Suprapubic skin (tissue), 4 donors: ENCODE measurements around the gene ACTR3C. TPM values are rescaled to one million over a fixed set of nuclear protein-coding genes. Genes with fewer than 3 reads are reported as not detected.

ENCODE experiments used
- DNase-seq, 2 donors: peaks; one replicate each; pipeline ENCODE4 v3.0.0-alpha.2; 2019; ENCODE audit warnings: low spot score in 2 of 2
- H3K27ac ChIP-seq: fragments of 200-600 bp; sonication (generic); one replicate; pipeline ENCODE4 v1.5.1; 2019
- H3K27me3 ChIP-seq: fragments of 200-600 bp; sonication (generic); one replicate; pipeline ENCODE4 v1.5.1; 2019
- H3K36me3 ChIP-seq: fragments of 200-600 bp; sonication (generic); one replicate; pipeline ENCODE4 v1.5.1; 2019
- H3K4me1 ChIP-seq: fragments of 200-600 bp; sonication (generic); one replicate; pipeline ENCODE4 v1.5.1; 2019
- H3K4me3 ChIP-seq: fragments of 200-600 bp; sonication (generic); one replicate; pipeline ENCODE4 v1.5.1; 2019; ENCODE audit warnings: mild to moderate bottlenecking
- H3K9me3 ChIP-seq: fragments of 200-600 bp; sonication (generic); one replicate; pipeline ENCODE4 v1.5.1; 2019
- CTCF ChIP-seq, 2 donors: fragments of 200-600 bp in 1 of 2; fragments of 450-650 bp in 1 of 2; sonication (generic) in 1 of 2; IDR thresholded peaks; one replicate each; pipeline ENCODE4 v1.5.1; 2016 to 2019; ENCODE audit warnings: antibody characterized with exemption in 2 of 2, mild to moderate bottlenecking in 1 of 2, moderate library complexity in 1 of 2
- EP300 ChIP-seq: sonication (generic); formaldehyde crosslinking; IDR thresholded peaks from one replicate; pipeline ENCODE4 v1.6.1; 2017; ENCODE audit warnings: antibody characterized with exemption
- POLR2A ChIP-seq, 2 donors: fragments of 450-650 bp; IDR thresholded peaks; one replicate each; pipeline ENCODE4 v1.6.1; 2017; ENCODE audit warnings: antibody characterized with exemption in 2 of 2, mild to moderate bottlenecking in 2 of 2, moderate library complexity in 2 of 2
- POLR2AphosphoS5 ChIP-seq, 3 donors: sonication (generic); formaldehyde crosslinking; IDR thresholded peaks; one replicate each; pipeline ENCODE4 v1.6.1; 2017; ENCODE audit warnings: antibody characterized with exemption in 3 of 3
- WGBS: methylation state at CpG from one replicate; pipeline ENCODE4 v1.1.5; 2018; 5-methylcytosine and 5-hydroxymethylcytosine counted together
- total RNA-seq, 4 donors: library from RNA; depleted of rRNA; stranded (reverse); fragments of >200 nt; gene quantifications; one replicate each; pipeline ENCODE4 v1.1.0, GENCODE V29; 2016

The ACTR3C gene
- total RNA-seq, 4 donors from 2014 or later: 10.4 to 16.5 (median 13.1) TPM

- Histone ChIP-seq H3K36me3 (peaks cover 1% of the 10 kb centered on the region), H3K4me3 (no peak overlapping the region), H3K4me1 (peaks cover 15% of the 10 kb centered on the region), H3K9me3 (no peaks in the 10 kb centered on the region), H3K27me3 (peaks cover 4% of the 10 kb centered on the region), H3K27ac (no peak overlapping the region)
- no peak for TF ChIP-seq EP300
- TF ChIP-seq POLR2A (IDR thresholded peaks at IDR 0.05): no peak
- no peak for TF ChIP-seq CTCF (IDR thresholded peaks at IDR 0.05)
- no peak for TF ChIP-seq POLR2AphosphoS5 (IDR thresholded peaks at IDR 0.05)
- no peak for DNase-seq
- WGBS: 30% methylated on average over 7 of the region's 7 CpGs
Measured at GRCh38 chr7:150335108-150335773, 11.9 kb upstream of the ACTR3C start.

- Histone ChIP-seq H3K27ac (no peak overlapping the region), H3K4me3 (no peak overlapping the region), H3K9me3 (no peaks in the 10 kb centered on the region), H3K27me3 (no peaks in the 10 kb centered on the region), H3K36me3 (peaks cover 13% of the 10 kb centered on the region), H3K4me1 (peaks cover 7% of the 10 kb centered on the region)
- 95% methylated on average over 8 of the region's 8 CpGs for WGBS
- TF ChIP-seq POLR2A (IDR thresholded peaks at IDR 0.05): no peak
- TF ChIP-seq EP300: no peak
- no peak for TF ChIP-seq CTCF (IDR thresholded peaks at IDR 0.05)
- TF ChIP-seq POLR2AphosphoS5 (IDR thresholded peaks at IDR 0.05): no peak
- DNase-seq: no peak
Measured at GRCh38 chr7:150334108-150334507, 10.8 kb upstream of the ACTR3C start.

GRCh38 chr7:150333659-150334058 is 10.3 kb upstream of the ACTR3C start:
- TF ChIP-seq POLR2A (IDR thresholded peaks at IDR 0.05) (no peak), EP300 (no peak), POLR2AphosphoS5 (IDR thresholded peaks at IDR 0.05) (no peak), CTCF (IDR thresholded peaks at IDR 0.05) (no peak)
- H3K4me3 ChIP-seq: no peak overlapping the region
- DNase-seq: no peak
- peaks cover 15% of the 10 kb centered on the region for H3K36me3 ChIP-seq
- 95% methylated on average over 6 of the region's 10 CpGs for WGBS
- no peak overlapping the region for H3K27ac ChIP-seq
- H3K27me3 ChIP-seq: no peaks in the 10 kb centered on the region
- H3K4me1 ChIP-seq: peaks cover 7% of the 10 kb centered on the region
- no peaks in the 10 kb centered on the region for H3K9me3 ChIP-seq

- WGBS: 84% methylated on average over 16 of the region's 18 CpGs
- no peak for DNase-seq
- Histone ChIP-seq H3K4me1 (peaks cover 7% of the 10 kb centered on the region), H3K27ac (no peak overlapping the region), H3K36me3 (peaks cover 19% of the 10 kb centered on the region), H3K4me3 (no peak overlapping the region), H3K9me3 (no peaks in the 10 kb centered on the region), H3K27me3 (no peaks in the 10 kb centered on the region)
- TF ChIP-seq POLR2A (IDR thresholded peaks at IDR 0.05) (no peak), CTCF (IDR thresholded peaks at IDR 0.05) (no peak), EP300 (no peak), POLR2AphosphoS5 (IDR thresholded peaks at IDR 0.05) (no peak)
Measured at GRCh38 chr7:150332852-150333635, 9.7 kb upstream of the ACTR3C start.

- no peak overlapping the region for H3K4me3 ChIP-seq
- no peak overlapping the region for H3K27ac ChIP-seq
- peaks cover 19% of the 10 kb centered on the region for H3K36me3 ChIP-seq
- H3K9me3 ChIP-seq: no peaks in the 10 kb centered on the region
- H3K4me1 ChIP-seq: no peaks in the 10 kb centered on the region
- no peaks in the 10 kb centered on the region for H3K27me3 ChIP-seq
- 96% methylated on average over 5 of the region's 19 CpGs for WGBS
- TF ChIP-seq POLR2AphosphoS5 (IDR thresholded peaks at IDR 0.05): no peak
- no peak for TF ChIP-seq CTCF (IDR thresholded peaks at IDR 0.05)
- no peak for TF ChIP-seq POLR2A (IDR thresholded peaks at IDR 0.05)
- TF ChIP-seq EP300: no peak
- no peak for DNase-seq
Measured at GRCh38 chr7:150330211-150330885, 7.0 kb upstream of the ACTR3C start.
